Panc1 (cell line): Measurements from ENCODE around the gene UBE2G1. TPM values are rescaled to one million over a fixed set of nuclear protein-coding genes. Genes with fewer than 3 reads are reported as not detected.

Source experiments
- ATAC-seq: fragments of 200-7000 bp; cut with Tn5 transposase; 2 replicates; pipeline ENCODE4 v1.9.1; 2020; ENCODE audit warnings: mild to moderate bottlenecking, moderate library complexity
- BruUV-seq: library from RNA; stranded (reverse); fragments of 400-500 nt; replicated peaks from 2 replicates; lab custom pipeline; 2021; lab: Mats Ljungman, UMichigan
- CTCF ChIA-PET: fragments of 300-600 bp; sonication (Branson Sonifier 250); formaldehyde crosslinking; loops from one replicate; lab custom pipeline; 2022; ENCODE audit warnings: antibody characterized with exemption; lab: Charles Lee
- POLR2A ChIA-PET: fragments of 300-600 bp; sonication (Branson Sonifier 250); formaldehyde crosslinking; loops from one replicate; lab custom pipeline; 2022; ENCODE audit warnings: antibody characterized with exemption; lab: Charles Lee
- DNase-seq: peaks from one replicate; pipeline ENCODE4 v3.0.0-alpha.2; 2010; ENCODE audit warnings: low read depth, low spot score
- H3K27ac ChIP-seq: 2 replicates; pipeline ENCODE4 v1.5.1; 2011; ENCODE audit warnings: mild to moderate bottlenecking, low read length, inconsistent platforms
- H3K27me3 ChIP-seq: fragments of 200-500 bp; sonication (Bioruptor generic); 2 replicates; pipeline ENCODE4 v1.6.0; 2014; ENCODE audit warnings: low read length, inconsistent platforms; ENCODE audit not compliant: control insufficient read depth, insufficient read depth
- H3K36me3 ChIP-seq: fragments of 200-500 bp; sonication (Bioruptor generic); 2 replicates; pipeline ENCODE4 v1.5.1; 2014; ENCODE audit warnings: inconsistent platforms, mild to moderate bottlenecking, low read length, moderate library complexity; ENCODE audit not compliant: control insufficient read depth, insufficient read depth
- H3K4me1 ChIP-seq: 2 replicates; pipeline ENCODE4 v1.5.1; 2011; ENCODE audit warnings: inconsistent platforms, mild to moderate bottlenecking, low read length, moderate library complexity; ENCODE audit not compliant: control insufficient read depth, insufficient read depth
- H3K4me3 ChIP-seq, 2 experiments: 2 replicates each; pipeline ENCODE4 v1.5.1; 2011 to 2012; ENCODE audit warnings: low read depth in 2 of 2, low read length in 2 of 2, mild to moderate bottlenecking in 2 of 2, inconsistent platforms in 1 of 2, moderate library complexity in 1 of 2
- H3K9me3 ChIP-seq: fragments of 200-500 bp; sonication (Bioruptor generic); 2 replicates; pipeline ENCODE4 v1.5.1; 2014; ENCODE audit warnings: low read depth, mild to moderate bottlenecking, inconsistent platforms, low read length, moderate library complexity; ENCODE audit not compliant: control insufficient read depth, insufficient read depth
- POLR2AphosphoS5 ChIP-seq: IDR thresholded peaks from 2 replicates; pipeline ENCODE4 v1.6.1; 2012; ENCODE audit warnings: mild to moderate bottlenecking, low read depth, low read length, moderate library complexity
- REST ChIP-seq, 2 experiments: IDR thresholded peaks; 2 replicates each; pipeline ENCODE4 v1.6.1; 2011 to 2012; ENCODE audit warnings: low read depth in 2 of 2, control low read depth in 1 of 2, low read length in 1 of 2, mild to moderate bottlenecking in 1 of 2, moderate library complexity in 1 of 2; ENCODE audit not compliant: insufficient read depth in 1 of 2
- SIN3A ChIP-seq: IDR thresholded peaks from 2 replicates; pipeline ENCODE4 v1.6.1; 2012; ENCODE audit warnings: low read depth, mild to moderate bottlenecking, low read length, moderate library complexity, borderline replicate concordance; ENCODE audit not compliant: insufficient read depth
- TCF7L2 ChIP-seq: IDR thresholded peaks from 2 replicates; pipeline ENCODE4 v1.6.1; 2011; ENCODE audit warnings: mild to moderate bottlenecking, low read depth, low read length, inconsistent platforms
- in situ Hi-C: cut with HindIII; loops from 2 replicates; pipeline ENCODE4 v1.10.0; 2016; ENCODE audit warnings: low sequenced_read_pairs, low pct_unique_long_range_greater_than_20kb
- intact Hi-C: fragments of 100-400 bp; cut with micrococcal nuclease; formaldehyde crosslinking; loops from one replicate; pipeline ENCODE4 v1.10.0; 2022; ENCODE audit not compliant: unreplicated experiment
- total RNA-seq: library from RNA; stranded (reverse); gene quantifications from one replicate; pipeline ENCODE4 v1.2.1, GENCODE V29; 2021; ENCODE audit not compliant: unreplicated experiment
- TF ChIP-seq, protein P1 (sequence below): fragments of 450-650 bp; IDR thresholded peaks from 2 replicates; pipeline ENCODE4 v1.5.1; 2017; ENCODE audit warnings: mild to moderate bottlenecking

The UBE2G1 gene
- total RNA-seq, 1 experiment from 2014 or later, result 119 TPM

- no peak overlapping the region for H3K4me3 ChIP-seq
- in situ Hi-C loops, result no loop called here
- TF ChIP-seq REST (IDR thresholded peaks at IDR 0.05; ENCODE audit: insufficient read depth in 1 of 2, low read depth in 2 of 2, low read length in 1 of 2) (no peak), TCF7L2 (no peak), SIN3A (no peak), POLR2AphosphoS5 (no peak)
- TF ChIP-seq, protein P1, sequence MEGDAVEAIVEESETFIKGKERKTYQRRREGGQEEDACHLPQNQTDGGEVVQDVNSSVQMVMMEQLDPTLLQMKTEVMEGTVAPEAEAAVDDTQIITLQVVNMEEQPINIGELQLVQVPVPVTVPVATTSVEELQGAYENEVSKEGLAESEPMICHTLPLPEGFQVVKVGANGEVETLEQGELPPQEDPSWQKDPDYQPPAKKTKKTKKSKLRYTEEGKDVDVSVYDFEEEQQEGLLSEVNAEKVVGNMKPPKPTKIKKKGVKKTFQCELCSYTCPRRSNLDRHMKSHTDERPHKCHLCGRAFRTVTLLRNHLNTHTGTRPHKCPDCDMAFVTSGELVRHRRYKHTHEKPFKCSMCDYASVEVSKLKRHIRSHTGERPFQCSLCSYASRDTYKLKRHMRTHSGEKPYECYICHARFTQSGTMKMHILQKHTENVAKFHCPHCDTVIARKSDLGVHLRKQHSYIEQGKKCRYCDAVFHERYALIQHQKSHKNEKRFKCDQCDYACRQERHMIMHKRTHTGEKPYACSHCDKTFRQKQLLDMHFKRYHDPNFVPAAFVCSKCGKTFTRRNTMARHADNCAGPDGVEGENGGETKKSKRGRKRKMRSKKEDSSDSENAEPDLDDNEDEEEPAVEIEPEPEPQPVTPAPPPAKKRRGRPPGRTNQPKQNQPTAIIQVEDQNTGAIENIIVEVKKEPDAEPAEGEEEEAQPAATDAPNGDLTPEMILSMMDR, result no peak
- H3K4me1 ChIP-seq, result no peaks in the 10 kb centered on the region
- ChIA-PET POLR2A (no interaction called here), CTCF (no interaction called here)
- BruUV-seq, result no TSS peak
- H3K9me3 ChIP-seq, result no peaks in the 10 kb centered on the region
- peaks cover 5% of the 10 kb centered on the region; the same call in 1 of the 2 replicates for H3K36me3 ChIP-seq
- ATAC-seq (no peak), DNase-seq (no peak)
- no peaks in the 10 kb centered on the region for H3K27me3 ChIP-seq
- intact Hi-C loops, result no loop called here
- H3K27ac ChIP-seq, result no peak overlapping the region
Observed at GRCh38 chr17:4295686-4296085, 70.8 kb downstream of the UBE2G1 start.

DNA sequence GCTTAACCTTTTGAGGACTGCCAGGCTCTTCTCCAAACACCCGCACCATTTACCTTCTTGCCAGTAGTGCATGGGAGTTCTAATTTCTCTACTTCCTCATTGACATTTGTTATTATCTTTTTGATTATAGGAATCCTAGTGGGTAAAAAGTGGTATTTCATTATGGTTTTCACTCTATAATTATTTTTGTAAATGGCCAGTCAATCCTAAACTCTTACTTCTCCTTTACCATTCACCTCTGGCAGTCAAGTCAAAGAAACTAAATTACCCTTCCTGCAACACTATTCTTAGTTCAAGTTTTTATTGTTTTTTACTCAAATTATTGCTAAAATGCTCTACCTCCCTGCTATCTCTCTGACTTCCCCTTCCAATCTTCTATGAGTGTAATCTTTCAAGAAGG is 72.9 kb downstream of the UBE2G1 start:
- DNase-seq, result no peak
- Histone ChIP-seq H3K4me1 (no peaks in the 10 kb centered on the region), H3K36me3 (peaks cover 11% of the 10 kb centered on the region; the same call in 1 of the 2 replicates), H3K9me3 (no peaks in the 10 kb centered on the region), H3K27ac (no peak overlapping the region), H3K4me3 (no peak overlapping the region), H3K27me3 (no peaks in the 10 kb centered on the region)
- TF ChIP-seq SIN3A, result no peak
- TF ChIP-seq REST (IDR thresholded peaks at IDR 0.05; ENCODE audit: insufficient read depth in 1 of 2, low read depth in 2 of 2, low read length in 1 of 2), result no peak
- no peak for TF ChIP-seq POLR2AphosphoS5
- no peak for TF ChIP-seq TCF7L2
- intact Hi-C loops, result no loop called here
- no TSS peak for BruUV-seq
- ChIA-PET CTCF (interaction anchor here (0.7 kb wide), 1 partner anchor 236 kb away, joined by 3 read pairs; no protein-coding TSS in a partner anchor), POLR2A (no interaction called here)
- in situ Hi-C loops, result no loop called here
- ATAC-seq, result no peak
